Measurements from ENCODE around the gene CCDC88A.
"Not testable (repeated sequence)": the region's sequence is repeated elsewhere in the genome, so short reads cannot be mapped to it uniquely, and the experiment has no call there.

The CCDC88A gene

DNA sequence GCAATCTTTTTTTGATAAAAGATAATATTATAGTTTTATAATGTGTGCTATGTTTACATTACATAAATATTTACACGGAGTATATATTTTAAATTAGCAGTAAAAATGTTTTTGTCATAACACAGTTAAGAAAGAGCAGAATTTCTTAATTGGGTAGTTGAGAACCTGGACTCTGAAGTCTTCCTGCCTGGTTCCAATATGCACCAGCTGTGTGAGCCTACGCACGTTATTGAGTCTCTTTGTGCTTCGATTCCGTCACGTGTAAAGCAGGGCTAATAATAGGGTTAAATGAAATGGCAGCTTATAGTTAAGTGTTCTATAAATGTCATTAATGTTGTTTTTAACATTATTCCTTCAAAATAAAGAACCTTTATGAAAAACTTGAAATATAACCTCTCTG is 1.2 kb upstream of the CCDC88A start:
- no peak for DNase-seq

DNA sequence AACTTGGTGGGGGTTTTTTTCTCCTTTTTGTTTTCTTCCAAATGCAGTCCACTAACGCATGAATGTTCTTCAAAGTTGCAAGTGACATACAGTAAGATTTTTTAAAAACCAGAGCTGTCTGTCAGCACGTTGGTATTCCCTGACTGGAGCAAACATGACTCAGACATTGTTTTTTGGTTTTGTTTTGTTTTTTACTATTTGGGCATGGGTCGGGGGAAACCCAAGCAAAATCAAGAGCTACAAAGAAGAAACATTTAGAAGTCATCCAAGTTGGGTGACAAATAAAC is 726 bp upstream of the CCDC88A start:
- no peak for DNase-seq

DNA sequence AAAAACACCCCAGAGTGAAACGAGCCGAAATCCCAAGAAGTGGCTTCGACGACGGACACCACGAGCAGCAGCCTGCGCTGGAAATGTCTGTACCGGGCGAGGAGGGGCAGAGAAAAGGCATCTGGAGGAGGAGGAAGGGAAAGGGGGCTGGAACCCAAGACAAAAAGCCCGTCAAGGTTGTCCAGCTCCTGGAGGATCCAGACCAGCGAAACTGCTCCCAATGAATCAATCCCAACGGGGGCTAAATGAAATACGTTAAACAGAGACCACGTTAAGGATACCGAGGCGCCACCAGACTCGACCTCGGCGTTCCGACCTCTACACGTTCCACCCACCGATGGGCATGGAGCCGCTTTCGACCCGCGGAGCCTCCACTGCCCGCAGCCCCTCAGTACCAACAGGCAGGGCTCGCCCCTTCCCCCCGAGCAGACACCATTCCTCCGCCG is 400 bp downstream of the CCDC88A start:
- DNase-seq, result peak in 1 of 2 experiments; percentile 90

DNA sequence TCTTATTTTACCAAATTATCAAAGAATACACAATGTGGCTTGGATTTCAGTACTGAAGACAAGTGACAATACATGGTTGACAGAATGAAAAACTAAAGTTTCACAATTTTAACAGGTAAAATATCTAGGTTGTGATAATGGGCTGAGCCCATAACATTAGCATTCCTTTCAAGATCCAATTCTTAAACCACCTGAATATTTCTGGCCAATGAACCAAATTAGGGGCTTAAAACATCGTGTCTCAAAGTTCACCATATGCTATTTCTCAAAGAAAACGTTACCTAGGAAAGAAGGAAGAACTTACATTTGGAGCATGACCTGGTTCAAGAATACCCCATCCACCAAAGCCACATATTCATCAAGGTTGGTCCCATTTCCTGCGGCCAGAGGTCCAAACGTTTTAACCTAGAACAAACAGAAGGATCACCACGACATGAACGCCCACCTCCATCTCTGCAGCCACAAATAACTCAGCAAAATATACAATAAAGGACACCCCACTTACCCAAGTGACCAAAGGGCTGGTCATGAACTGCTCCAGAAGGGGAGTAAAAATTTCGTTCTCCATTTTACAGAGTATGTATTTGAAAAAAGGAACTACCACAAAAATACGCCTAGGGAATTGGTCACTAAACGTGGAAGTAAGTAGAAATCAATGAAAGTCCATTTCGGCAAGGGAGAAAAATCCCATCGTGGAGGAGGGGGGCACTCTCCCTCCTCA is 984 bp downstream of the CCDC88A start:
- peak in 1 of 2 experiments; percentile 40 for DNase-seq

DNA sequence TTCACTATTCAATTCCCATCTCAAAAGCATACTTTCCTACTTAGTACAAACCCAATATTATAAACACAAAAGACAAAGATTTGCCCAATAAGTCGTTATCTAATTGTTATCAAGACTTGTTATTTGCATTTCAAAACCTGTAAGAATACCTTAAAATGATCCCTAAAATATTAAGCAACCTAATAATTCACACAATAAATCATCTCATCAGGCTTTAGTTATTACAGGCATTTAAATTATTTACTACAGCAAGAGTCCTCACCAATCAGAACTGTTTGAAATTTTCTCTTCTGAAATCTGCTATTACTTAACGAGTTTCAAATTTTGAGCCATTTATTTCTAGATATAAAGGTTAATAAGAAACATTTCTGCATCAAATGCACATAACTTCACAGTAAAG is 1.6 kb downstream of the CCDC88A start:
- no peak for DNase-seq

DNA sequence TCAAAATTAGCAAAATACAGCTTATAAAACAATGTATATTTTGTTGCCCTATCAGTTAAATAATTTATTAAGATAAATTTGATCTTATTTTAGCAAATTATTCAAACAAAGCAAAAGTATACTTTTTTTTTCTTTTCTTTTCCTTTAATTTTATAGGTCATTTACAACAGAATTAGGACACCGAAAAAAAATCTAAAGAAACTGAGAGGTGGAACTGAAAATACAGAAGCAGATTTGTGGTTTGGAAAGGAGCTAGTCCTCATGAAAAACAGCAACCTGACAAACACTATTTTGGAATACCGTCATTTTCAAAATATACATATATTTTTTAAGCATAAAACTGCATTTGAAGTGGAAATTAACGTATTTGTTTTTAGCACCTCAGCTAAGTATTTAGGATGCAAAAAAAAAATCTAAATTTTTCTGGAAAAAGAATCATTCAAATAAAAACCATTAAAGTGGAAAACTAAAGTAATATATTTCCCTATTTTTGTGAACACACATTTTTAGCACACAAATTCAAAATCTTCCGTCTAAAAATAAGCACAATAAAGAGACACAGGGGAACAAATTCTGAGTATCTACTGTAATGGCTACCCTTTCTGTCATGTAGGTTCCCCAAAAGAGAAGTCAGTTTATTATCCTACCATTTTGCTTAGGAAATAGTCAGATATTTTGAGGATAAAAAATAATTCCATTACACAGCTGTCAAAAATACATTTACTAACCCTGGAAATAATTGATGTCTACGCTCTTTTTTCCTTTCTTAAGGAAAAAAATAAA is 2.7 kb downstream of the CCDC88A start:
- DNase-seq, result no peak

DNA sequence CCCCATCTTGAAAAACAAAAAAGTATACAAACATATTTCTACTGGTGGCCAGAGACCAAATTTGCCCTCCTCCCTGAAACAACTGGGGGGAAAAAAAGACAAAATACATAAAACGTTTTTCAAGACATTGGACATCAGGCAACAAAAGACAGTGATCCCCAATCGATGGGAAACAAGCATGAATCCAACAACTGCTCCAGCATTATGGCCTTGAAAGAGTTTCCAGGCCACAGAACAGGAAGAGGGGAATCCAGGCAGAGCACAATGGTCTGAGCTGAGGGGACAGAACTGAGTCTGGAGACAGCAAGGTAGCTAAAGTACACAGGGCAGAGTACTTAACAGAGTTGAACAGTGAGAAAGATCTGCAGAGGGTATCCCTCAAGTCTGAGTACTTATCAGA is 4.4 kb downstream of the CCDC88A start:
- no peak for DNase-seq

DNA sequence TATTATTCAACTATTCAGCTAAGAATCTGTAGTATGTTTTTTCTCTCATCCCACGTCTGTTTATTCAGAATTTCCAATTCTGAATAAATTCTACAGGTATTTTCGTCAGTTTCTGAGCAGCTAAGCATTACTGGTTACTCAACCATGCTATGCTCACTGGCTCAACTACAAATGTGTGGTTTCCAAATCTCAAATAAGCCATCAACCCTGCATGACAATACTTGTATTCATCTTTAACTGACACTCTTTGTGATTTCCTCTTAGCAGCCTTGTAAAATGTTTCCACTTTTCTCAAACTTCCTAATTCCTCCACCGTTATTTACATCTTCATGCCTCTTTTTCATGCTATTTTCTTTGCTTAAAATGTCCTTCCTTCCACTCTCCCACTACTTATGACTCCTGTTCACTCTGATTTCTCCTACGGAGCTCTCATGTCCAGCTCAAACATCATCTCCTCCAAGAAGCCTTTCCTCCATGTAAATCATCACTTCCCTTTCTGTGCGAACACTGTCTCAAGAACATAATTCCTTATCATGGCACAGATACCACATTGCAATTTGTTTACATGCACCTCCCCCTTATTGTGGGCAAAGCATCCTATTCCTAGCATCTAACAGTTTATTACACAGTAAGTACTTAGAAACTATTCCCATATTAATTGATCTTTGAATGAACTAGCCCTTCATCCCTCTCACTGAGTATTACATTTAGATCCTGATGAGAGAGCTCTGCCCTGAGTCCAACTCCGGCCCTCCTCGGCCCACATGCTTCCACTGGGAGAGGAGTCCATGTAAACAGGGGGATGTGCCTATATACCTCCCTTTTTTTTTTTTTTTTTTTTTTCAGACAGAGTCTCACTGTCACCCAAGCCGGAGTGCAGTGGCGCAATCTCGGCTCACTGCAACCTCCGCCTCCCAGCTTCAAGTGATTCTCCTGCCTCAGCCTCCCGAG is 10.5 kb downstream of the CCDC88A start:
- no peak for DNase-seq

DNA sequence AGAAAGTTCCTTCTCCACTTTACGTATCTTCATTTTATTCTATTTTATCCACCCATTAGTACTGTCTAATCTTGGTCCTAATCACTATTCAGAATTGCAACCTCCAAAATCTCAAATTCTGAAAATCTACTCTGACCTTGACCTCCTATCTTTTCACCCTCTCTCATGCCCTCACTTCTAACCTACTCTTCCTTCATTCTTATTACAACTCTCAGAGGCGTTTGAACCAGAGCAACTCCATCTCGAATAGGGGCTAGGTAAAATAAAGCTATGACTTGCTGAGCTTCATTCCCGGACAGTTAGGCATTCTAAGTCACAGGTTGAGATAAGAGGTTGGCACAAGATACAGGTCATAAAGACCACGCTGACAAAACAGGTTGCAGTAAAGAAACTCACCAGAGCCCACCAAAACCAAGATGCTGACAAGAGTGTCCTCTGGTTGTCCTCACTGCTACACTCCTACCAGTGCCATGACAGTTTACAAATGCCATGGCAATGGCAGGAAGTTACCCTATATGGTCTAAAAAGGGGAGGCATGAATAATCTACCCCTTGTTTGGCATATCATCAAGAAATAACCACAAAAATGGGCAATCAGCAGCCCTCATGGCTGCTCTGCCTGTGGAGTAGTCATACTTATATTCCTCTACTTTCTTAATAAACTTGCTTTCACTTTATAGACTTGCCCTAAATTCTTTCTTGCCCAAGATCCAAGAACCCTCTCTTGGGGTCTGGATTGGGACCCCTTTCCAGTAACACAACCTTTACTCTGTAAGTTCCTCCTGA is 11.4 kb downstream of the CCDC88A start:
- no peak for DNase-seq

GRCh38 chr2:55405116-55405515 is 14.5 kb downstream of the CCDC88A start:
- DNase-seq, result no peak

DNA sequence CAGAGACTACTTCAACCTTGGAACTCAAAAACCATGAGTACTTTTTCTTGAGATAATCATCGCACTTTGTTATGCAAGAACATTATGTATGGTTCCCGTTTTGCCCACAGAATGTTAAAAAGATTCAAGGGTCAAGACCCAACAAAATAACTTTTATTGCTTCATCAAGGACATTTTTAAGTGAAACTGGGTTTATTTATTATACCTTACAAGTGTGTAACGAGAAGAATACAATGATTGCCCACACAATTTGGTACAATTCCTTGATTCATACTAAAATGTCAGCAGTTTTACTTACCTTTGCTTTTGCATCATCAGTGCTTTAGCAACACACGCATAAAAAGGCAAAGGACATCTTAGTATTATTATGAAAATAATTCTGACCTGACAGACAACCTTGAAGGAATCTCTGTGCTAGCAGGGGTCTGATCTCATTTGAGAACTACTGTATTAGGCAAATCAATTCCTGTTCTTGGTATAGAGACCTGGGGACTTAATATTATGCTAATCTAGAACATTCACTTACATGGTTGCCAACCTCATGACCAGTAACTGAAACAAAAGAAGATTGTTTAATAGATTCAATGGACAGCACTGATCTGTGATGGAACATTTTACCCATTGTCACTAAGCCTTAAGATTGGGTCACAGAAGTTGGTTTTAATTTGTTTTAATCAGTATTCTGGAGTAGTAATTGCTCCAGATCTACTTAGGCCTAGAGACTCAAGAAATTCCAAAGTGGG is 16.2 kb downstream of the CCDC88A start:
- DNase-seq, result no peak

DNA sequence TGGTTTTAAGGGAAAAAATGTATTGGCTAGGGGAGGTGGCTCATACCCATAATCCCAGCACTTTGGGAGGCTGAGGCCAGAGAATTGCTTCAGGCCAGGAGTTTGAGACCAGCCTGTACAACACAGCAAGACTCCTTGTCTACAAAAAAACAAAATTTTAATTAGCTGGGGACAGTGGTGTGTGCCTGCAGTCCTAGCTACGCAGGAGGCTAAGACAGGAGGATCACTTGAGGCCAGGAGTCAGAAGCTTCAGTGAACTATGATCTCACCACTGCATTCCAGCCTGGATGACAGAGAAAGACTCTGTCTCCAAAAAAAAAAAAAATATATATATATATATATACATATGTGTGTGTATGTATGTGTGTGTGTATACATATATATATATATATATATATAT is 18.5 kb downstream of the CCDC88A start:
- no peak for DNase-seq

DNA sequence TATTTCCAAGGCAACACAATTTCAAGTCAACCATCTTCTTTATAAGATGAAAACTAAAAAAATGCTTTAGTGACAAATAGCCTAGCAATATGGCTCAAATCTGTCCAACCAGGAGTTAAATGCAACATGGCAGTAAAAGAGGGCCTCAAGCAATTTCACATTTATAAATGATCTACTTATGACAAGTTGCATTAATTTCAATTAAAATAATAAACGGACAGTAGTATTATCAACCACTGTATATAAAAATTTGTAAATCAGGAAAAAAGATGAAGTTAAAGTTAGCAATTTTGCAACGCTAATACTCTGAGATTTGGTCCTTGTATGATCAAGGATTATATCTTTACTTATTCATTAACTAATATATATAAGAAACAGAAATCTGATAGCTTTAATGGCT is 19.3 kb downstream of the CCDC88A start:
- DNase-seq, result no peak

GRCh38 chr2:55399815-55400214 is 19.8 kb downstream of the CCDC88A start:
- DNase-seq, result no peak

DNA sequence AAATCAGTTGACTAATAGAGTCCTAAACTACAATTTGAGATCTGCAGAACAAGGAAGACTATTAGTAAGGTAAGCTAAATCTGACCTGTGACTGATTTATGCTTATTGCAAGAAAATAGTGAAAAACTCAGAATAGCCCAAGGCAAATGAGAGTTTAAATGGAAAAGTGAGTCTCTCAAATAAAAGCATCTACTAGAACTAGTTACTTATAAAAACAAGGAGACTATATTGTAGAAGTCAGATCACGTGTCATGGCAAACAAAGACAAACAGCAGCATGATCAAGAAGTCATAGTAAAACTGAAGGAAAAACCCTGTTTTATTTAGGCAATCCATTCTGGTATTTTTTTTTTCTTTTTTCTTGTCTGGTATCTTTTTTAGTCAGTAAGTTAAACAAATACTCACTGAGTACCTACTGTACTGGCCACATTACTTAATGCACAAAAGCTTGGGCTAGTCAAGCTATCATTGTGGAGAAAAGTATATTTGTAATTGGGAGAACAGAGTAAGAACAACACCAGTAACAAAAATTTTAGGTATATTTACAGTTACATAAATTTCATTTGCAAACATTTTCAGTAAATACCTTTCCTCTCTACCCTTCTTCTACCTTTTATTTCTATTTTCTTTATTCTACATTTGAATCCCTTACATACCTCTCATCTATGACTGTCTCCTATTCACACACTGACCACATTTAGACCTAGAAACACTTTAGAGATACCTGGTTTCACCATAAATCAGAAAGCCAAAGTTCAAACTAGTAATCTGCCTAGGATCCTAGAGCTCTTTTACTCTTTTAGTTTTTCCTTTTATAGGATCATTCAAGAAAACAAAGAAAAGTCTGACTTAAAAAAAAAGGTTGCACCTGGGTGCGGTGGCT is 23.7 kb downstream of the CCDC88A start:
- DNase-seq, result no peak

GRCh38 chr2:55391615-55392242 is 27.9 kb downstream of the CCDC88A start:
- no peak for DNase-seq

- DNase-seq, result no peak
Observed at GRCh38 chr2:55391155-55391554, 28.5 kb downstream of the CCDC88A start.

DNA sequence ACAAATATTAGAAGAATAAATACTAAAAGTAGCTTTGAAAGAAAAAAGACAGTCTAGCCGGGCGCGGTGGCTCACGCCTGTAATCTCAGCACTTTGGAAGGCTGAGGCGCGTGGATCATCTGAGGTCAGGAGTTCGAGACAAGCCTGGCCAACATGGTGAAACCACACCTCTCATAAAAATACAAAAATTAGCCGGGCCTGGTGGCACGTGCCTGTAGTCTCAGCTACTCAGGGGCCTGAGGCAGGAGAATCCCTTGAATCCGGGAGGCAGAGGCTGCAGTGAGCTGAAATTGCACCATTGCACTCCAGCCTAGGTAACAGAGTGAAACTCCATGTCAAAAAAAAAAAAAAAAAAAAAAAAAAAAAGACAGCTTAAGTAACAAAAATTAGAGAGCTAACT is 34.1 kb downstream of the CCDC88A start:
- not testable (repeated sequence) for DNase-seq

GRCh38 chr2:55384786-55385185 is 34.9 kb downstream of the CCDC88A start:
- no peak for DNase-seq

GRCh38 chr2:55371376-55371775 is 48.3 kb downstream of the CCDC88A start:
- no peak for DNase-seq
